ENCODE measurements around the gene NATD1.

Gene NATD1

GRCh38 chr17:21275047-21275578, 21.9 kb upstream of the NATD1 start:
- DNase-seq = no peak

GRCh38 chr17:21272881-21273792, 19.9 kb upstream of the NATD1 start:
- no peak for DNase-seq

- DNase-seq = no peak
Measured at GRCh38 chr17:21272250-21272649, 19.0 kb upstream of the NATD1 start.

- DNase-seq = no peak
Measured at GRCh38 chr17:21271454-21272183, 18.4 kb upstream of the NATD1 start.

- DNase-seq = no peak
Measured at GRCh38 chr17:21269394-21269793, 16.2 kb upstream of the NATD1 start.

- DNase-seq = no peak
Measured at GRCh38 chr17:21268596-21269188, 15.5 kb upstream of the NATD1 start.

GRCh38 chr17:21263376-21263775, 10.2 kb upstream of the NATD1 start:
- DNase-seq = no peak

- no peak for DNase-seq
Measured at GRCh38 chr17:21262259-21262993, 9.2 kb upstream of the NATD1 start.

GRCh38 chr17:21258593-21258992, 5.4 kb upstream of the NATD1 start:
- no peak for DNase-seq

- DNase-seq = no peak
Measured at GRCh38 chr17:21253646-21254441, 634 bp upstream of the NATD1 start.

GRCh38 chr17:21252289-21252795, 868 bp downstream of the NATD1 start:
- DNase-seq = no peak

GRCh38 chr17:21251337-21252010, 1.7 kb downstream of the NATD1 start:
- DNase-seq = no peak

GRCh38 chr17:21250854-21251253, 2.4 kb downstream of the NATD1 start:
- no peak for DNase-seq

- DNase-seq = no peak
Measured at GRCh38 chr17:21249920-21250703, 3.1 kb downstream of the NATD1 start.

- no peak for DNase-seq
Measured at GRCh38 chr17:21249086-21249795, 4.0 kb downstream of the NATD1 start.

GRCh38 chr17:21248500-21248899, 4.7 kb downstream of the NATD1 start:
- no peak for DNase-seq

GRCh38 chr17:21247552-21248258, 5.5 kb downstream of the NATD1 start:
- DNase-seq = no peak

- DNase-seq = no peak
Measured at GRCh38 chr17:21246698-21247097, 6.5 kb downstream of the NATD1 start.

- no peak for DNase-seq
Measured at GRCh38 chr17:21245639-21246084, 7.5 kb downstream of the NATD1 start.

Measured in inflammatory macrophage treated with lipopolysaccharide for 1 hour (primary cell).